CD4-positive, CD25-positive, alpha-beta regulatory T cell (primary cell): ENCODE data around the gene PRAMEF18. TPM values are rescaled to one million over a fixed set of nuclear protein-coding genes. Genes with fewer than 3 reads are reported as not detected.

Experiments
- polyA plus RNA-seq, 4 donors: library from polyadenylated mRNA; unstranded; fragments of 300-500 nt; fragmentation: Illumina TruSeq; gene quantifications; one replicate each; pipeline ENCODE4 v1.2.3, GENCODE V29; 2021
- total RNA-seq: library from RNA; stranded (reverse); gene quantifications from one replicate; pipeline ENCODE4 v1.2.3, GENCODE V29; 2022

The PRAMEF18 gene
- total and polyA plus RNA-seq, 5 donors from 2014 or later: not detected

Other genes with a start within 250 kb of the PRAMEF18 start
- gene PRAMEF27, start 169.6 kb downstream of the PRAMEF18 start, total RNA-seq: not detected
- gene PRAMEF27, start 169.6 kb downstream of the PRAMEF18 start, polyA plus RNA-seq: not detected
- not detected for gene HNRNPCL3, start 165.4 kb downstream of the PRAMEF18 start, total RNA-seq
- not detected for gene HNRNPCL3, start 165.4 kb downstream of the PRAMEF18 start, polyA plus RNA-seq
- not detected for gene PRAMEF25, start 155.4 kb downstream of the PRAMEF18 start, total RNA-seq
- not detected for gene PRAMEF25, start 155.4 kb downstream of the PRAMEF18 start, polyA plus RNA-seq
- not detected for gene HNRNPCL2, start 109.3 kb downstream of the PRAMEF18 start, total RNA-seq
- not detected for gene HNRNPCL2, start 109.3 kb downstream of the PRAMEF18 start, polyA plus RNA-seq
- gene PRAMEF26, start 70.1 kb downstream of the PRAMEF18 start, total RNA-seq: not detected
- gene PRAMEF26, start 70.1 kb downstream of the PRAMEF18 start, polyA plus RNA-seq: not detected
- gene HNRNPCL4, start 60.5 kb downstream of the PRAMEF18 start, total RNA-seq: not detected
- gene HNRNPCL4, start 60.5 kb downstream of the PRAMEF18 start, polyA plus RNA-seq: not detected
- gene PRAMEF9, start 54.3 kb downstream of the PRAMEF18 start, total RNA-seq: not detected
- not detected for gene PRAMEF9, start 54.3 kb downstream of the PRAMEF18 start, polyA plus RNA-seq
- gene PRAMEF13, start 24.7 kb downstream of the PRAMEF18 start, total RNA-seq: not detected
- gene PRAMEF13, start 24.7 kb downstream of the PRAMEF18 start, polyA plus RNA-seq: not detected
- not detected for gene PRAMEF5, start 28.0 kb upstream of the PRAMEF18 start, total RNA-seq
- not detected for gene PRAMEF5, start 28.0 kb upstream of the PRAMEF18 start, polyA plus RNA-seq
- not detected for gene PRAMEF8, start 59.0 kb upstream of the PRAMEF18 start, total RNA-seq
- not detected for gene PRAMEF8, start 59.0 kb upstream of the PRAMEF18 start, polyA plus RNA-seq
- not detected for gene PRAMEF33, start 77.4 kb upstream of the PRAMEF18 start, total RNA-seq
- gene PRAMEF33, start 77.4 kb upstream of the PRAMEF18 start, polyA plus RNA-seq: not detected
- not detected for gene PRAMEF15, start 89.4 kb upstream of the PRAMEF18 start, total RNA-seq
- gene PRAMEF15, start 89.4 kb upstream of the PRAMEF18 start, polyA plus RNA-seq: not detected
- not detected for gene PRAMEF14, start 121.0 kb upstream of the PRAMEF18 start, total RNA-seq
- gene PRAMEF14, start 121.0 kb upstream of the PRAMEF18 start, polyA plus RNA-seq: not detected
- not detected for gene PRAMEF19, start 145.8 kb upstream of the PRAMEF18 start, total RNA-seq
- not detected for gene PRAMEF19, start 145.8 kb upstream of the PRAMEF18 start, polyA plus RNA-seq
- gene PRAMEF17, start 163.5 kb upstream of the PRAMEF18 start, total RNA-seq: not detected
- gene PRAMEF17, start 163.5 kb upstream of the PRAMEF18 start, polyA plus RNA-seq: not detected
- not detected for gene PRAMEF20, start 184.3 kb upstream of the PRAMEF18 start, total RNA-seq
- not detected for gene PRAMEF20, start 184.3 kb upstream of the PRAMEF18 start, polyA plus RNA-seq